ENCODE results near the gene MYO10. TPM values are rescaled to one million over a fixed set of nuclear protein-coding genes. Genes with fewer than 3 reads are reported as not detected.
"Not testable (repeated sequence)": the region's sequence is repeated elsewhere in the genome, so short reads cannot be mapped to it uniquely, and the experiment has no call there.

Gene MYO10
- total and polyA plus RNA-seq, 3 experiments from 2014 or later = 0.11 to 0.18 TPM; not detected in 1

GRCh38 chr5:16763211-16763610 lies 172.9 kb downstream of the MYO10 start:
- no peaks in the 10 kb centered on the region for H3K9me3 ChIP-seq (ENCODE audit: low read length)
- H3K27ac ChIP-seq (ENCODE audit: low read depth, low read length) = no peak overlapping the region
- ChIA-PET CTCF (no interaction called here), POLR2A (no interaction called here)
- Mint-ChIP-seq H3K4me1 (peaks cover 0 to 8% (median 5%) of the 10 kb centered on the region in 3 donors), H3K4me3 (no peak overlapping the region), H3K27me3 (no peaks in the 10 kb centered on the region), H3K36me3 (no peaks in the 10 kb centered on the region), H3K9me3 (no peaks in the 10 kb centered on the region), H3K27ac (no peak overlapping the region)
- no peak for DNase-seq
- H3K4me3 ChIP-seq (ENCODE audit: low read length) = no peak overlapping the region
- no peaks in the 10 kb centered on the region for H3K4me1 ChIP-seq (ENCODE audit: insufficient read depth, low read length)
- H3K36me3 ChIP-seq (ENCODE audit: insufficient read depth, low read length) = no peaks in the 10 kb centered on the region
- H3K27me3 ChIP-seq (ENCODE audit: insufficient read depth, low read length, poor library complexity, severe bottlenecking) = no peaks in the 10 kb centered on the region

GRCh38 chr5:16759147-16759773 lies 176.8 kb downstream of the MYO10 start:
- POLR2A ChIA-PET = interaction anchor here (0.7 kb wide), 1 partner anchor 57 kb away, joined by 3 read pairs; no protein-coding TSS in a partner anchor
- Histone ChIP-seq H3K27me3 (ENCODE audit: insufficient read depth, low read length, poor library complexity, severe bottlenecking) (no peaks in the 10 kb centered on the region), H3K4me1 (ENCODE audit: insufficient read depth, low read length) (no peaks in the 10 kb centered on the region), H3K9me3 (ENCODE audit: low read length) (no peaks in the 10 kb centered on the region), H3K27ac (ENCODE audit: low read depth, low read length) (no peak overlapping the region), H3K36me3 (ENCODE audit: insufficient read depth, low read length) (no peaks in the 10 kb centered on the region), H3K4me3 (ENCODE audit: low read length) (no peak overlapping the region)
- Mint-ChIP-seq H3K27me3 (no peaks in the 10 kb centered on the region), H3K4me3 (no peak overlapping the region), H3K27ac (peak overlapping the region in 3 of 8 donors; percentile 23 to 68 (median 33)), H3K36me3 (no peaks in the 10 kb centered on the region), H3K4me1 (peaks cover 0 to 8% (median 5%) of the 10 kb centered on the region in 3 donors), H3K9me3 (no peaks in the 10 kb centered on the region)
- DNase-seq = no peak
- CTCF ChIA-PET = interaction anchor here (1.1 kb wide), 1 partner anchor 9 kb away, joined by 3 read pairs; no protein-coding TSS in a partner anchor

GRCh38 chr5:16757989-16758501 lies 178.0 kb downstream of the MYO10 start:
- H3K4me3 ChIP-seq (ENCODE audit: low read length) = no peak overlapping the region
- no peaks in the 10 kb centered on the region for H3K27me3 Mint-ChIP-seq
- H3K4me1 ChIP-seq (ENCODE audit: insufficient read depth, low read length) = no peaks in the 10 kb centered on the region
- POLR2A ChIA-PET = no interaction called here
- no peaks in the 10 kb centered on the region for H3K36me3 ChIP-seq (ENCODE audit: insufficient read depth, low read length)
- H3K4me3 Mint-ChIP-seq = peak overlapping the region in 1 of 7 donors; percentile 13
- H3K27me3 ChIP-seq (ENCODE audit: insufficient read depth, low read length, poor library complexity, severe bottlenecking) = no peaks in the 10 kb centered on the region
- H3K9me3 Mint-ChIP-seq = no peaks in the 10 kb centered on the region
- H3K4me1 Mint-ChIP-seq = peaks cover 0 to 8% (median 5%) of the 10 kb centered on the region in 3 donors
- DNase-seq = no peak
- CTCF ChIA-PET = no interaction called here
- no peak overlapping the region for H3K27ac Mint-ChIP-seq
- H3K27ac ChIP-seq (ENCODE audit: low read depth, low read length) = no peak overlapping the region
- H3K9me3 ChIP-seq (ENCODE audit: low read length) = no peaks in the 10 kb centered on the region
- H3K36me3 Mint-ChIP-seq = no peaks in the 10 kb centered on the region

GRCh38 chr5:16757577-16757976 lies 178.5 kb downstream of the MYO10 start:
- H3K4me1 ChIP-seq (ENCODE audit: insufficient read depth, low read length); POLR2A ChIA-PET; H3K36me3 Mint-ChIP-seq; H3K9me3 ChIP-seq (ENCODE audit: low read length); H3K4me3 ChIP-seq (ENCODE audit: low read length); H3K27ac Mint-ChIP-seq; DNase-seq; H3K4me3 Mint-ChIP-seq; H3K9me3 Mint-ChIP-seq; CTCF ChIA-PET; H3K4me1 Mint-ChIP-seq; H3K36me3 ChIP-seq (ENCODE audit: insufficient read depth, low read length); H3K27me3 ChIP-seq (ENCODE audit: insufficient read depth, low read length, poor library complexity, severe bottlenecking); H3K27ac ChIP-seq (ENCODE audit: low read depth, low read length); H3K27me3 Mint-ChIP-seq: not testable (repeated sequence)

- no peaks in the 10 kb centered on the region for H3K9me3 Mint-ChIP-seq
- Histone ChIP-seq H3K4me3 (ENCODE audit: low read length) (no peak overlapping the region), H3K27ac (ENCODE audit: low read depth, low read length) (no peak overlapping the region), H3K4me1 (ENCODE audit: insufficient read depth, low read length) (no peaks in the 10 kb centered on the region), H3K27me3 (ENCODE audit: insufficient read depth, low read length, poor library complexity, severe bottlenecking) (no peaks in the 10 kb centered on the region), H3K36me3 (ENCODE audit: insufficient read depth, low read length) (no peaks in the 10 kb centered on the region), H3K9me3 (ENCODE audit: low read length) (no peaks in the 10 kb centered on the region)
- ChIA-PET CTCF (no interaction called here), POLR2A (interaction anchor here (0.6 kb wide), 1 partner anchor 29 kb away, joined by 3 read pairs; no protein-coding TSS in a partner anchor)
- no peaks in the 10 kb centered on the region for H3K27me3 Mint-ChIP-seq
- H3K4me3 Mint-ChIP-seq = no peak overlapping the region
- no peak overlapping the region for H3K27ac Mint-ChIP-seq
- H3K4me1 Mint-ChIP-seq = peaks cover 0 to 8% (median 5%) of the 10 kb centered on the region in 3 donors
- no peak for DNase-seq
- H3K36me3 Mint-ChIP-seq = no peaks in the 10 kb centered on the region
Measured at GRCh38 chr5:16757146-16757545, 178.9 kb downstream of the MYO10 start.

- H3K4me1 ChIP-seq (ENCODE audit: insufficient read depth, low read length) = no peaks in the 10 kb centered on the region
- H3K27me3 ChIP-seq (ENCODE audit: insufficient read depth, low read length, poor library complexity, severe bottlenecking) = no peaks in the 10 kb centered on the region
- H3K36me3 ChIP-seq (ENCODE audit: insufficient read depth, low read length) = no peaks in the 10 kb centered on the region
- Mint-ChIP-seq H3K27ac (no peak overlapping the region), H3K9me3 (no peaks in the 10 kb centered on the region), H3K4me3 (no peak overlapping the region), H3K27me3 (no peaks in the 10 kb centered on the region), H3K36me3 (no peaks in the 10 kb centered on the region), H3K4me1 (peaks cover 0 to 8% (median 5%) of the 10 kb centered on the region in 3 donors)
- no peaks in the 10 kb centered on the region for H3K9me3 ChIP-seq (ENCODE audit: low read length)
- CTCF ChIA-PET = no interaction called here
- no peak overlapping the region for H3K4me3 ChIP-seq (ENCODE audit: low read length)
- no peak overlapping the region for H3K27ac ChIP-seq (ENCODE audit: low read depth, low read length)
- POLR2A ChIA-PET = interaction anchor here (0.6 kb wide), 1 partner anchor 29 kb away, joined by 3 read pairs; no protein-coding TSS in a partner anchor
- DNase-seq = no peak
Measured at GRCh38 chr5:16756692-16757091, 179.4 kb downstream of the MYO10 start.

- Mint-ChIP-seq H3K9me3 (no peaks in the 10 kb centered on the region), H3K4me3 (no peak overlapping the region), H3K36me3 (no peaks in the 10 kb centered on the region), H3K27ac (no peak overlapping the region), H3K4me1 (peaks cover 0 to 8% (median 5%) of the 10 kb centered on the region in 3 donors), H3K27me3 (no peaks in the 10 kb centered on the region)
- H3K4me3 ChIP-seq (ENCODE audit: low read length) = no peak overlapping the region
- no peaks in the 10 kb centered on the region for H3K9me3 ChIP-seq (ENCODE audit: low read length)
- no peaks in the 10 kb centered on the region for H3K4me1 ChIP-seq (ENCODE audit: insufficient read depth, low read length)
- H3K36me3 ChIP-seq (ENCODE audit: insufficient read depth, low read length) = no peaks in the 10 kb centered on the region
- POLR2A ChIA-PET = no interaction called here
- H3K27me3 ChIP-seq (ENCODE audit: insufficient read depth, low read length, poor library complexity, severe bottlenecking) = no peaks in the 10 kb centered on the region
- CTCF ChIA-PET = no interaction called here
- H3K27ac ChIP-seq (ENCODE audit: low read depth, low read length) = no peak overlapping the region
- no peak for DNase-seq
Measured at GRCh38 chr5:16755641-16756040, 180.4 kb downstream of the MYO10 start.

- ChIA-PET POLR2A (no interaction called here), CTCF (no interaction called here)
- no peaks in the 10 kb centered on the region for H3K36me3 ChIP-seq (ENCODE audit: insufficient read depth, low read length)
Measured at GRCh38 chr5:16754601-16755000, 181.5 kb downstream of the MYO10 start.

More at GRCh38 chr5:16754601-16755000, 181.5 kb downstream of the MYO10 start:
- Mint-ChIP-seq H3K4me3 (no peak overlapping the region), H3K4me1 (peaks cover 0 to 5% (median 4%) of the 10 kb centered on the region in 3 donors), H3K9me3 (no peaks in the 10 kb centered on the region), H3K36me3 (no peaks in the 10 kb centered on the region), H3K27me3 (no peaks in the 10 kb centered on the region), H3K27ac (no peak overlapping the region)
- H3K9me3 ChIP-seq (ENCODE audit: low read length) = no peaks in the 10 kb centered on the region
- H3K27me3 ChIP-seq (ENCODE audit: insufficient read depth, low read length, poor library complexity, severe bottlenecking) = no peaks in the 10 kb centered on the region
- DNase-seq = no peak
- H3K4me3 ChIP-seq (ENCODE audit: low read length) = no peak overlapping the region
- H3K27ac ChIP-seq (ENCODE audit: low read depth, low read length) = no peak overlapping the region
- no peaks in the 10 kb centered on the region for H3K4me1 ChIP-seq (ENCODE audit: insufficient read depth, low read length)
